Measurements from ENCODE around the gene BRINP3. TPM values are rescaled to one million over a fixed set of nuclear protein-coding genes. Genes with fewer than 3 reads are reported as not detected.
A peak's percentile ranks its signal among the peaks of the same experiment; 100 is the strongest.

Gene BRINP3
- total RNA-seq, 1 experiment from 2014 or later = not detected

- no peak overlapping the region for H3K27ac Mint-ChIP-seq
- Histone ChIP-seq H3K23me2 (ENCODE audit: insufficient read length, low read depth, low read length, poor library complexity, severe bottlenecking) (no peaks in the 10 kb centered on the region), H3T11ph (ENCODE audit: low read length) (no peak overlapping the region), H3K56ac (ENCODE audit: insufficient read length, low read depth, low read length) (no peak overlapping the region), H4K20me1 (ENCODE audit: control insufficient read depth, insufficient read depth, insufficient read length) (no peaks in the 10 kb centered on the region), H3K4me1 (ENCODE audit: insufficient read depth, low read length) (no peaks in the 10 kb centered on the region), H2AK5ac (ENCODE audit: insufficient read length, low read length) (no peak overlapping the region), H3K9me3 (ENCODE audit: control insufficient read depth, low read depth, low read length) (no peaks in the 10 kb centered on the region), H2BK120ac (ENCODE audit: low read depth, low read length, poor library complexity, severe bottlenecking) (no peak overlapping the region), H2BK12ac (ENCODE audit: insufficient read length, low read depth, low read length) (no peak overlapping the region), H4K8ac (replicated peaks; ENCODE audit: insufficient read length, low read depth, low read length) (no peak overlapping the region), H3K27ac (ENCODE audit: insufficient read length, low read depth, low read length) (no peak overlapping the region), H2BK15ac (ENCODE audit: low read depth, low read length) (no peak overlapping the region), H3K27me3 (ENCODE audit: insufficient read depth, low read length) (no peaks in the 10 kb centered on the region), H2AFZ (ENCODE audit: low read length) (no peak overlapping the region), H3K79me1 (ENCODE audit: insufficient read depth, low read depth, low read length, poor library complexity, severe bottlenecking) (no peaks in the 10 kb centered on the region), H3K4me2 (ENCODE audit: insufficient read depth, insufficient read length, low read length) (no peak overlapping the region), H2BK5ac (ENCODE audit: insufficient read length, low read length) (no peak overlapping the region), H3K9ac (ENCODE audit: extremely low read depth, insufficient read length, low read length) (no peak overlapping the region), H3K23ac (ENCODE audit: insufficient read length, low read depth, low read length) (no peak overlapping the region), H3K79me2 (ENCODE audit: insufficient read depth, low read length) (no peaks in the 10 kb centered on the region), H3K14ac (ENCODE audit: insufficient read depth, low read length) (peak overlapping the region; percentile 71; the same call in 1 of the 2 replicates), H4K91ac (ENCODE audit: insufficient read length, low read depth, low read length) (no peak overlapping the region), H3K4ac (ENCODE audit: low read depth, low read length) (no peak overlapping the region), H3K18ac (ENCODE audit: insufficient read length, low read depth, low read length) (no peak overlapping the region), H2BK20ac (ENCODE audit: low read depth, low read length, poor library complexity, severe bottlenecking) (no peak overlapping the region), H4K5ac (ENCODE audit: insufficient read length, low read depth, low read length) (no peak overlapping the region)
- H3K36me3 Mint-ChIP-seq (ENCODE audit: insufficient read depth in 1 of 3, low read depth in 3 of 3) = no peaks in the 10 kb centered on the region
- no peak for TF ChIP-seq CTCF (conservative IDR thresholded peaks at IDR 0.05)
- no CpG with 5 or more reads among the region's 22 CpGs for WGBS (ENCODE audit: extremely low coverage, insufficient read length, low lambda C conversion rate)
- H3K4me1 Mint-ChIP-seq = peaks cover 2 to 3% of the 10 kb centered on the region in 2 experiments; a peak in 2 of 4 replicates
- no peak for DNase-seq
- H3K4me3 Mint-ChIP-seq = no peak overlapping the region
- H3K9me3 Mint-ChIP-seq = no peaks in the 10 kb centered on the region
- H3K27me3 Mint-ChIP-seq (ENCODE audit: low read depth) = no peaks in the 10 kb centered on the region
Measured at GRCh38 chr1:190098756-190099155, 378.9 kb downstream of the BRINP3 start.
